Glomerular endothelial cell (primary cell): ENCODE measurements around the gene ZNF600. TPM values are rescaled to one million over a fixed set of nuclear protein-coding genes. Genes with fewer than 3 reads are reported as not detected.
"Not testable (repeated sequence)": the region's sequence is repeated elsewhere in the genome, so short reads cannot be mapped to it uniquely, and the experiment has no call there.

Experiments
- DNase-seq: peaks from one replicate; pipeline ENCODE4 v3.0.0-alpha.2; 2011; ENCODE audit warnings: low read depth, low spot score; ENCODE audit errors: extremely low read depth
- total RNA-seq: library from RNA; depleted of rRNA; stranded (reverse); fragments of >200 nt; gene quantifications from 2 replicates; pipeline ENCODE4 v1.2.3, GENCODE V29; 2015

Gene ZNF600
- 1.8 and 2.1 TPM in 2 replicates for total RNA-seq

- not testable (repeated sequence) for DNase-seq
Observed at GRCh38 chr19:52786464-52787354, at the start of gene ZNF600. ZNF600 (minus strand) TSS chr19:52786791; CDS start chr19:52778888, 7,903 bp downstream.

DNA sequence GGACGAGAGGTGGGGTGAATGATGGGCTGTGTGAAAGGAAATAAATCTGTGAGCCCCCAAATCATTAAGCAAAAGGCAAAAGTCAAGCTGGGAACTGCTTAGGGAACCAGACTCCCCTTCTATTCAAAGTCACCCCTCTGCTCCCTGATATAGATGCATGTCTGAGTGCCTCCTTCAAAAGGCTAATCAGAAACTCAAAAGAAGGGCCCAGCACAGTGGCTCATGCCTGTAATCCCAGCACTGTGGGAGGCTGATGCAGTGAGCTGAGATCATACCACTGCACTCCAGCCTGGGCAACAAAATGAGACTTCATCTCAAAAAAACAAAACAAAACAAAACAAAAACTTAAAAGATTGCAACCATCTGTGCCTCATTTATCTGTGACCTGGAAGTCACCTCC is 47.7 kb upstream of the ZNF600 start:
- DNase-seq: not testable (repeated sequence)

GRCh38 chr19:52833541-52833940 is 47.0 kb upstream of the ZNF600 start:
- not testable (repeated sequence) for DNase-seq

- not testable (repeated sequence) for DNase-seq
Observed at GRCh38 chr19:52829866-52830265, 43.3 kb upstream of the ZNF600 start.

DNA sequence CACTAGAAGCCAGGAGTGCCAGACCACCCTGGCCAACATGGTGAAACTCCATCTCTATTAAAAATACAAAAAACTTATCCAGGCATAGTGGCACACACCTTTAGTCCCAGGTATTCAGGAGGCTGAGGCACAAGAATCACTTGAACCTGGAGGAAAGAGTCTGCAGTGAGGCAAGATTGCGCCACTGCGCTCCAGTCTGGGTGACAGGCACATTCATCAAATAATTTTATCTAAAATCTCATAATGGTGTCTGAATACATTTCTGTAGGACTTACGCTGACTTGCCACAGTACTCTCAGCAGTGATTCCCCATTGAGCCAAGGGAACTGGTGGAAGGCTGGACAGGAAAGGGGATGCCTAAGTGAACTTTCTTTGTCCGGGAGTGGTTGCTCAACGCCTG is 39.2 kb upstream of the ZNF600 start:
- no peak for DNase-seq

DNA sequence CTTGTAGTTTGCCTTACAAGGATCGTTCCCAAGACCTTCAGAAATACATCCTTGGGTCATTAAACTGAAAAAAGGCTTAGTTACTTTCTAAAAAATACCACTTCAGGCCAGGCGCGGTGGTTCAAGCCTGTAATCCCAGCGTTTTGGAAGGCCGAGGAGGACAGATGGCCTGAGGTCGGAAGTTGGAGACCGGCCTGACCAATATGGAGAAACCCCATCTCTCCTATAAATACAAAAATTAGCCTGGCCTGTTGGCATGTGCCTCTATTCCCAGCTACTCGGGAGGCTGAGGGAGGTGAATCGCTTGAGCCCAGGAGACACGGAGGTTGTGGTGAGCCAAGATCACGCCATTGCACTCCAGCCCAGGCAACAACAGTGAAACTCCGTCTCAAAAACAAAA is 37.1 kb upstream of the ZNF600 start:
- DNase-seq: no peak

- not testable (repeated sequence) for DNase-seq
Observed at GRCh38 chr19:52821204-52821960, 34.8 kb upstream of the ZNF600 start, which contains the start of gene ZNF28. ZNF28 (minus strand) TSS chr19:52821633; CDS start chr19:52817958, 3,675 bp downstream.

GRCh38 chr19:52820472-52821203 is 34.0 kb upstream of the ZNF600 start:
- DNase-seq: not testable (repeated sequence)

DNA sequence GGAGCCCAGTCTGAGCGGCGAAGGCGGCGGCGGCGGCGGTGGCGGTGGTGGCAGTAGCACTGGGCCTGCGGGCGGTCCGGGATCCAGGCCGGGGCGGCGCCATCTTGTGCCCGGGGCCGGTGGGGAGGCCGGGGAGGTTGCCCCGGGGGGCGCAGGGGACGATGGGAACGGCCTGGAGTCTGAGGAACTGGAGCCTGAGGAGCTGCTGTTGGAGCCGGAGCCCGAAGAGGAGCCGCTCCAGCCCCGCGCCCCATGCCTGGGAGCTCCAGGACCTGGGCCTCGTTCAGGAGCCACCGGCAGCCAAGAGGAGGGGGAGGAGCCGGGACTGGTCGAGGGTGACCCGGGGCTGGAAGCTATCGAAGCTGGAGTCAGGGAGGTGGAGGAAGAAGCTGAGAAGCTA is 23.2 kb upstream of the ZNF600 start:
- no peak for DNase-seq

GRCh38 chr19:52799950-52800640 is 13.5 kb upstream of the ZNF600 start:
- not testable (repeated sequence) for DNase-seq

- DNase-seq: no peak
Observed at GRCh38 chr19:52789440-52789839, 2.8 kb upstream of the ZNF600 start.

DNA sequence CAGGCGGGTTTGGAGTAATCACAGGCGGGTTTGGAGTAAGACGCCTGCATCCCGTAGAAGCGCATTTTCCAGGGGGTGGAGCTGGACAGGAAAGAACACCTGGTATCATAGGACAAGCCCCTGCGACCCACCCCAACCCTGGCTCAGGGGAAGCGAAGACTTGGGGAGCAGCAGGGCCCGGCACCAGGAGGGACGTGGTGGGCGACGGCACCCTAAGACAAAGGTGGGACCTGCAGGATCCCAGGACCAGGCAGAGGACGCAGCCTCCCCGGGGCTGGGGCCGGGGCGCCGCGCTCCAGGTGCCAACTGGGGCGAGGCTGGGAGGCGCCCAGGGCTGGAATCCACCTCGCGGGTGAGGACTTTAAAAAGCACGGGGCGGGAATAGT is 520 bp downstream of the ZNF600 start:
- DNase-seq: no peak

DNA sequence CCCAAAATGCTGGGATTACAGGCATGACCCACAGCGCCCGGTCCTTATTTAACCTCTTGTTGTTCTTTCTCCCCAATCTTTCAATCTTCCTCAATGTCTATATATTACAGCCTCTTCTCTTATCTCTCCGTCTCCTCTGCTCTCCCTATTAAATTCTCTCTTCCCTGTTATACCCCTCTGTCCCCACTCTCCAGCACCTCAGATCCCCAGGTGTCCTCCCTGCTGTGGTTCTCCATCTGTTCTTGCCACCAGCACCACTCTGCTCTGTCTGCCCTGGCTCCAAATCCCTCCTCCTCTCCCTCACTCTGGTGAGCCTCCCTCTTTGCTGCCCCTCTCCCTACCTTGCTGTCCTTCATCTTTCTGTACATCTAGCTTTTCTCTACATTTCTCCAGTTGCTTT is 1.1 kb downstream of the ZNF600 start:
- DNase-seq: no peak

GRCh38 chr19:52782864-52783263 is 3.7 kb downstream of the ZNF600 start:
- DNase-seq: not testable (repeated sequence)

GRCh38 chr19:52778811-52779210 is 7.8 kb downstream of the ZNF600 start:
- no peak for DNase-seq

GRCh38 chr19:52756447-52756846 is 30.1 kb downstream of the ZNF600 start:
- DNase-seq: not testable (repeated sequence)

GRCh38 chr19:52749780-52750179 is 36.8 kb downstream of the ZNF600 start:
- no peak for DNase-seq

DNA sequence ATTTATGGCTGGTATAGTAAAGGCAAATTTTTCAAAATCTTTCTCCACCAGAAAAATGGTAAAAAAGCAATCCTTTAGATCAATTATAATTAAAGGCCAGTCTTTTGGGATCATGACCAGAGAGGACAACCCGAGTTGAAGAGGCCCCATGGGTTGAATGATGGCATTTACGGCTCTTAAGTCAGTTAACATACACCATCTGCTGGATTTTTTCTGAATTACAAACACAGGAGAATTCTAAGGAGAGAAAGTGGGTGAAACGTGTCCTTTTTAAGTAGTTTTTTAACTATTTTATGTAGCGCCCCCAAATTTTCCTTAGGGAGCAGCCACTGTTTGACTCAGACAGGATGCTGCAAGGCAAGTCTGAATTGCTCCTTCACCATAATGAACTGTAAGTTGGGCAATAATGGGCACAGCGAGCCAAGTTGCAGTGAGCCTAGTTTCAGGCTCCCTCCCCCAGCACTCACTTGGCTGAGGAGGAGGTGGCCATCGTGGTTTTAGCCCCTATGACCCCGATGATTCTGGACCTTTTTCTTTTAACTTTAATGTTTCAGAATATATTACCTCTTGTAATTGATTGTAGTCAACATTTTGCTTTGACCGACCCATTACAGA is 38.1 kb downstream of the ZNF600 start:
- no peak for DNase-seq

DNA sequence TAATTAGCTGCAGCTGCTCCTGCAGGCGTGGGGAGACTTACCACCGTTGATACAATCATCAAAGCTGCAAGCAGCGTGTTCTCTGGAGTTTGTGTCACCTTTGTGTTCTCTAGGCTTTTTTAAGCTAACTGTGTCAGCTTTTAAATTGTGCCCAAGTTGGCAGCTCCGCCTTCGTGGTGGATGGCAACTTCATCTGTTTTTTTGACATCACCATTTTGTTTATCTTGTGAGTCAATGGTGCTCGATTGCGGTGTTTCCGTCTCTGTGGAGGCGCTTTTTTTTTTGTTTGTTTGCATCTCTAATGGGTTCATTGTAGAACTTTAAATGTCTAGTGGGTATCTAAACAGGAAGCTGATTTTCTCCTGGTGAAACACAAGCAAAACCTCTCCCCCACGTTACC is 40.7 kb downstream of the ZNF600 start:
- DNase-seq: not testable (repeated sequence)

- no peak for DNase-seq
Observed at GRCh38 chr19:52743091-52743490, 43.5 kb downstream of the ZNF600 start.
